H9 (cell line): ENCODE data around the gene PLSCR4. TPM values are rescaled to one million over a fixed set of nuclear protein-coding genes. Genes with fewer than 3 reads are reported as not detected.

Experiments
- DNase-seq: peaks from one replicate; pipeline ENCODE4 v3.0.0-alpha.2; 2017
- H2AFZ ChIP-seq: one replicate; pipeline ENCODE4 v1.6.1; 2013; ENCODE audit warnings: mild to moderate bottlenecking, low read length, control low read depth, moderate library complexity
- H2AK5ac ChIP-seq: 2 replicates; pipeline ENCODE4 v1.6.1; 2013; ENCODE audit warnings: low read length, control low read depth, mixed read lengths; ENCODE audit not compliant: insufficient read length
- H2BK120ac ChIP-seq: one replicate; pipeline ENCODE4 v1.6.1; 2013; ENCODE audit warnings: low read depth, mild to moderate bottlenecking, low read length, control low read depth, inconsistent platforms; ENCODE audit not compliant: poor library complexity, severe bottlenecking
- H2BK12ac ChIP-seq: 2 replicates; pipeline ENCODE4 v1.6.1; 2013; ENCODE audit warnings: low read length, control low read depth, mixed read lengths, low read depth; ENCODE audit not compliant: insufficient read length
- H2BK15ac ChIP-seq: 2 replicates; pipeline ENCODE4 v1.6.1; 2013; ENCODE audit warnings: low read depth, low read length, control low read depth
- H2BK20ac ChIP-seq: one replicate; pipeline ENCODE4 v1.6.1; 2013; ENCODE audit warnings: low read depth, mild to moderate bottlenecking, low read length, control low read depth, inconsistent platforms; ENCODE audit not compliant: poor library complexity, severe bottlenecking
- H2BK5ac ChIP-seq: 2 replicates; pipeline ENCODE4 v1.6.1; 2013; ENCODE audit warnings: low read length, control low read depth, mixed read lengths; ENCODE audit not compliant: insufficient read length
- H3K14ac ChIP-seq: 2 replicates; pipeline ENCODE4 v1.6.1; 2013; ENCODE audit warnings: low read length, control low read depth; ENCODE audit not compliant: insufficient read depth
- H3K18ac ChIP-seq: 2 replicates; pipeline ENCODE4 v1.6.1; 2013; ENCODE audit warnings: low read depth, mild to moderate bottlenecking, mixed read lengths, low read length, control low read depth; ENCODE audit not compliant: insufficient read length
- H3K23ac ChIP-seq: 2 replicates; pipeline ENCODE4 v1.6.1; 2013; ENCODE audit warnings: low read length, control low read depth, mixed read lengths, low read depth; ENCODE audit not compliant: insufficient read length
- H3K23me2 ChIP-seq: 2 replicates; pipeline ENCODE4 v1.6.1; 2013; ENCODE audit warnings: low read depth, mild to moderate bottlenecking, mixed read lengths, low read length, control low read depth; ENCODE audit not compliant: insufficient read length, poor library complexity, severe bottlenecking
- H3K27ac ChIP-seq: 2 replicates; pipeline ENCODE4 v1.5.1; 2013; ENCODE audit warnings: low read length, control low read depth, mixed read lengths, low read depth; ENCODE audit not compliant: insufficient read length
- H3K27me3 ChIP-seq: 2 replicates; pipeline ENCODE4 v1.6.1; 2013; ENCODE audit warnings: low read length, control low read depth, inconsistent platforms; ENCODE audit not compliant: insufficient read depth
- H3K4ac ChIP-seq: 2 replicates; pipeline ENCODE4 v1.6.1; 2013; ENCODE audit warnings: low read depth, mild to moderate bottlenecking, control low read depth, inconsistent platforms, low read length, moderate library complexity
- H3K4me1 ChIP-seq: 2 replicates; pipeline ENCODE4 v1.6.1; 2013; ENCODE audit warnings: low read length, control low read depth, inconsistent platforms; ENCODE audit not compliant: insufficient read depth
- H3K4me2 ChIP-seq: 2 replicates; pipeline ENCODE4 v1.6.1; 2013; ENCODE audit warnings: low read length, control low read depth, mixed read lengths; ENCODE audit not compliant: insufficient read length, insufficient read depth
- H3K56ac ChIP-seq: 2 replicates; pipeline ENCODE4 v1.6.1; 2013; ENCODE audit warnings: low read depth, mild to moderate bottlenecking, mixed read lengths, low read length, control low read depth; ENCODE audit not compliant: insufficient read length
- H3K79me1 ChIP-seq: 2 replicates; pipeline ENCODE4 v1.6.1; 2013; ENCODE audit warnings: low read depth, mild to moderate bottlenecking, moderate library complexity, low read length, control low read depth, inconsistent platforms; ENCODE audit not compliant: insufficient read depth, poor library complexity, severe bottlenecking
- H3K79me2 ChIP-seq: 2 replicates; pipeline ENCODE4 v1.6.1; 2013; ENCODE audit warnings: low read length, control low read depth, inconsistent platforms; ENCODE audit not compliant: insufficient read depth
- H3K9ac ChIP-seq: 2 replicates; pipeline ENCODE4 v1.6.1; 2013; ENCODE audit warnings: low read length, control low read depth, mixed read lengths; ENCODE audit not compliant: insufficient read length; ENCODE audit errors: extremely low read depth
- H3K9me3 ChIP-seq: one replicate; pipeline ENCODE4 v1.6.1; 2013; ENCODE audit warnings: low read depth, low read length, inconsistent platforms; ENCODE audit not compliant: control insufficient read depth
- H3T11ph ChIP-seq: one replicate; pipeline ENCODE4 v1.6.1; 2013; ENCODE audit warnings: mild to moderate bottlenecking, low read length, control low read depth, inconsistent platforms
- H4K20me1 ChIP-seq: one replicate; pipeline ENCODE4 v1.6.1; 2013; ENCODE audit not compliant: control insufficient read depth, insufficient read length, insufficient read depth
- H4K5ac ChIP-seq: 2 replicates; pipeline ENCODE4 v1.6.1; 2013; ENCODE audit warnings: low read depth, mild to moderate bottlenecking, mixed read lengths, low read length, control low read depth; ENCODE audit not compliant: insufficient read length
- H4K8ac ChIP-seq: replicated peaks from 2 replicates; pipeline ENCODE4 v1.6.1; 2013; ENCODE audit warnings: low read length, control low read depth, mixed read lengths, low read depth; ENCODE audit not compliant: insufficient read length
- H4K91ac ChIP-seq: 2 replicates; pipeline ENCODE4 v1.6.1; 2013; ENCODE audit warnings: low read depth, mild to moderate bottlenecking, moderate library complexity, mixed read lengths, low read length, control low read depth; ENCODE audit not compliant: insufficient read length
- H3K27ac Mint-ChIP-seq, 3 experiments: 2 replicates in 2 of 3; 3 replicates in 1 of 3; pipeline ENCODE4 v1.8.0; 2020 to 2021; ENCODE audit warnings: mixed read lengths in 3 of 3, mild to moderate bottlenecking in 1 of 3, moderate library complexity in 1 of 3
- H3K27me3 Mint-ChIP-seq: 2 replicates; pipeline ENCODE4 v1.8.0; 2021; ENCODE audit warnings: low read depth, mild to moderate bottlenecking, moderate library complexity, mixed read lengths
- H3K36me3 Mint-ChIP-seq, 3 experiments: 2 replicates in 2 of 3; 3 replicates in 1 of 3; pipeline ENCODE4 v1.8.0; 2020 to 2021; ENCODE audit warnings: low read depth in 3 of 3, mixed read lengths in 3 of 3; ENCODE audit not compliant: insufficient read depth in 1 of 3
- H3K4me1 Mint-ChIP-seq, 2 experiments: 2 replicates each; pipeline ENCODE4 v1.8.0; 2020; ENCODE audit warnings: mixed read lengths in 2 of 2
- H3K4me3 Mint-ChIP-seq, 2 experiments: 2 replicates in 1 of 2; 3 replicates in 1 of 2; pipeline ENCODE4 v1.8.0; 2020 to 2021; ENCODE audit warnings: mild to moderate bottlenecking in 2 of 2, mixed read lengths in 2 of 2, moderate library complexity in 1 of 2
- H3K9me3 Mint-ChIP-seq, 2 experiments: 2 replicates in 1 of 2; 3 replicates in 1 of 2; pipeline ENCODE4 v1.8.0; 2020; ENCODE audit warnings: mild to moderate bottlenecking in 2 of 2, mixed read lengths in 2 of 2, moderate library complexity in 1 of 2
- WGBS: extraction: QIAGEN DNeasy Blood & Tissue Kit; methylation state at CpG from one replicate; pipeline ENCODE4 v1.1.7; 2013; ENCODE audit warnings: missing lambda C conversion rate, low lambda C conversion rate, mixed read lengths; ENCODE audit not compliant: insufficient read length; ENCODE audit errors: extremely low coverage; 5-methylcytosine and 5-hydroxymethylcytosine counted together
- total RNA-seq: library from RNA; stranded (reverse); gene quantifications from 2 replicates; pipeline ENCODE4 v1.2.1, GENCODE V29; 2021
- TF ChIP-seq, protein P1 (sequence below): fragments of 200-600 bp; sonication (generic); conservative IDR thresholded peaks from 3 replicates; pipeline ENCODE4 v1.8.0; 2021; ENCODE audit warnings: antibody characterized with exemption, mild to moderate bottlenecking

The PLSCR4 gene
- total RNA-seq, 1 experiment from 2014 or later: 1.2 TPM

DNA sequence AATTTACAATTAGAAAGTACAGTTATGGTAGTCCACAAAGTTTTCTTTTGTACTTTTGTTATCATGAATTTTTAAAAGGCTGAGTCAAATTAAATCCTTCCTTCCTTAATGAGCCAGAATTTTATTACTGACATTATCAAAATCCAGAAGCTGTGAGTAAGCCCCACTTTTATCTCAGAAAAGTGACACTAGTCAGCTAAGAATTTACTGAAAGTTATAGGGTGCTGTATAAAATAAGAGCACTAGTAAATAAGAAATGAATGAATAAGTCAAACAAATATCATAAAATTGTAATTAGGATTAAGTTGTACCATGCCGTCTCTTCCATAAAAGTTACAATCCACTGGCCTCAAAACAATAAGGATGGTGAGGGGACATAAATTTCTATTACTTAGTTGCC lies 105.3 kb downstream of the PLSCR4 start:
- Histone ChIP-seq H2BK120ac (no peak overlapping the region), H3K27me3 (no peaks in the 10 kb centered on the region), H3T11ph (no peak overlapping the region), H4K91ac (no peak overlapping the region), H4K20me1 (no peaks in the 10 kb centered on the region), H4K8ac (no peak overlapping the region), H3K18ac (no peak overlapping the region), H4K5ac (no peak overlapping the region), H3K56ac (no peak overlapping the region), H3K79me2 (peaks cover 7% of the 10 kb centered on the region; the same call in 1 of the 2 replicates), H3K4me2 (no peak overlapping the region), H3K9ac (no peak overlapping the region), H3K27ac (no peak overlapping the region), H2BK15ac (no peak overlapping the region), H2BK12ac (no peak overlapping the region), H3K4me1 (no peaks in the 10 kb centered on the region), H3K9me3 (no peaks in the 10 kb centered on the region), H3K4ac (no peak overlapping the region), H3K23me2 (no peaks in the 10 kb centered on the region), H3K14ac (no peak overlapping the region), H3K23ac (no peak overlapping the region), H2AFZ (no peak overlapping the region), H2BK20ac (no peak overlapping the region), H2AK5ac (no peak overlapping the region), H2BK5ac (no peak overlapping the region), H3K79me1 (no peaks in the 10 kb centered on the region)
- no CpG with 5 or more reads among the region's 1 CpG for WGBS
- TF ChIP-seq, protein P1, sequence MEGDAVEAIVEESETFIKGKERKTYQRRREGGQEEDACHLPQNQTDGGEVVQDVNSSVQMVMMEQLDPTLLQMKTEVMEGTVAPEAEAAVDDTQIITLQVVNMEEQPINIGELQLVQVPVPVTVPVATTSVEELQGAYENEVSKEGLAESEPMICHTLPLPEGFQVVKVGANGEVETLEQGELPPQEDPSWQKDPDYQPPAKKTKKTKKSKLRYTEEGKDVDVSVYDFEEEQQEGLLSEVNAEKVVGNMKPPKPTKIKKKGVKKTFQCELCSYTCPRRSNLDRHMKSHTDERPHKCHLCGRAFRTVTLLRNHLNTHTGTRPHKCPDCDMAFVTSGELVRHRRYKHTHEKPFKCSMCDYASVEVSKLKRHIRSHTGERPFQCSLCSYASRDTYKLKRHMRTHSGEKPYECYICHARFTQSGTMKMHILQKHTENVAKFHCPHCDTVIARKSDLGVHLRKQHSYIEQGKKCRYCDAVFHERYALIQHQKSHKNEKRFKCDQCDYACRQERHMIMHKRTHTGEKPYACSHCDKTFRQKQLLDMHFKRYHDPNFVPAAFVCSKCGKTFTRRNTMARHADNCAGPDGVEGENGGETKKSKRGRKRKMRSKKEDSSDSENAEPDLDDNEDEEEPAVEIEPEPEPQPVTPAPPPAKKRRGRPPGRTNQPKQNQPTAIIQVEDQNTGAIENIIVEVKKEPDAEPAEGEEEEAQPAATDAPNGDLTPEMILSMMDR: no peak
- Mint-ChIP-seq H3K27me3 (no peaks in the 10 kb centered on the region), H3K4me3 (no peak overlapping the region), H3K4me1 (peaks cover 0 to 8% of the 10 kb centered on the region in 2 experiments; a peak in 3 of 4 replicates), H3K27ac (no peak overlapping the region), H3K9me3 (no peaks in the 10 kb centered on the region), H3K36me3 (no peaks in the 10 kb centered on the region)
- no peak for DNase-seq
